HEK293 (cell line): Measurements from ENCODE around the gene KCTD12.
A peak's percentile ranks its signal among the peaks of the same experiment; 100 is the strongest.

Experiments used
- CTCF ChIA-PET: fragments of 350-600 bp; formaldehyde crosslinking; extraction: SDS; loops from one replicate; lab custom pipeline; 2021; ENCODE audit warnings: antibody characterized with exemption; lab: Yijun Ruan, JAX
- POLR2A ChIA-PET: fragments of 300-600 bp; formaldehyde crosslinking; extraction: SDS; loops from one replicate; lab custom pipeline; 2020; ENCODE audit warnings: antibody characterized with exemption, inconsistent platforms; lab: Yijun Ruan, JAX
- H3K27ac ChIP-seq: fragments of 200-500 bp; sonication (Bioruptor generic); 2 replicates; pipeline ENCODE4 v1.5.1; 2014; ENCODE audit warnings: low read depth, low read length, control low read depth, inconsistent platforms; ENCODE audit errors: extremely low read depth
- H3K36me3 ChIP-seq, 2 experiments: fragments of 200-500 bp in 1 of 2; sonication (Bioruptor generic) in 1 of 2; 1 replicate in 1 of 2; 2 replicates in 1 of 2; pipeline ENCODE4 v1.5.1; 2014 to 2017; ENCODE audit warnings: inconsistent platforms in 2 of 2, low read length in 2 of 2; ENCODE audit not compliant: control insufficient read depth in 2 of 2, insufficient read depth in 1 of 2
- H3K4me1 ChIP-seq: fragments of 200-500 bp; sonication (Bioruptor generic); 2 replicates; pipeline ENCODE4 v1.5.1; 2014; ENCODE audit warnings: mild to moderate bottlenecking, low read length, inconsistent platforms; ENCODE audit not compliant: control insufficient read depth, insufficient read depth
- H3K4me3 ChIP-seq: 2 replicates; pipeline ENCODE4 v1.5.1; 2011; ENCODE audit warnings: low read depth, mild to moderate bottlenecking, control low read depth, low read length, moderate library complexity
- H3K9me3 ChIP-seq: fragments of 200-500 bp; sonication (Bioruptor generic); 2 replicates; pipeline ENCODE4 v1.5.1; 2014; ENCODE audit warnings: low read depth, low read length, inconsistent platforms; ENCODE audit not compliant: control insufficient read depth, insufficient read depth
- BCL11B ChIP-seq: fragments of 450-650 bp; formaldehyde crosslinking; IDR thresholded peaks from 2 replicates; pipeline ENCODE4 v1.5.1; 2016; ENCODE audit warnings: low read depth, missing biosample characterization, missing genetic modification characterization
- EGR2 ChIP-seq: fragments of 450-650 bp; formaldehyde crosslinking; IDR thresholded peaks from 2 replicates; pipeline ENCODE4 v1.5.1; 2016; ENCODE audit warnings: low read depth, missing biosample characterization, missing genetic modification characterization
- GLIS1 ChIP-seq: fragments of 450-650 bp; formaldehyde crosslinking; IDR thresholded peaks from 2 replicates; pipeline ENCODE4 v1.5.1; 2016; ENCODE audit warnings: missing biosample characterization, missing genetic modification characterization
- GLIS2 ChIP-seq: fragments of 450-650 bp; formaldehyde crosslinking; IDR thresholded peaks from 2 replicates; pipeline ENCODE4 v1.5.1; 2016; ENCODE audit warnings: missing biosample characterization, missing genetic modification characterization
- PBX3 ChIP-seq: sonication (generic); formaldehyde crosslinking; IDR thresholded peaks from 2 replicates; pipeline ENCODE4 v1.8.1; 2022; ENCODE audit warnings: mild to moderate bottlenecking, moderate library complexity, missing genetic modification reagents
- REPIN1 ChIP-seq: fragments of 450-650 bp; formaldehyde crosslinking; IDR thresholded peaks from 2 replicates; pipeline ENCODE4 v1.5.1; 2017; ENCODE audit warnings: missing biosample characterization, missing genetic modification characterization, low read depth
- TCF7L2 ChIP-seq: IDR thresholded peaks from 2 replicates; pipeline ENCODE4 v1.6.1; 2011; ENCODE audit warnings: low read depth, mild to moderate bottlenecking, inconsistent platforms, low read length, moderate library complexity, borderline replicate concordance
- ZBTB17 ChIP-seq: fragments of 450-650 bp; formaldehyde crosslinking; IDR thresholded peaks from 2 replicates; pipeline ENCODE4 v1.5.1; 2016; ENCODE audit warnings: missing biosample characterization, missing genetic modification characterization
- ZBTB44 ChIP-seq: fragments of 450-650 bp; IDR thresholded peaks from 2 replicates; pipeline ENCODE4 v1.5.1; 2018; ENCODE audit warnings: missing biosample characterization, mild to moderate bottlenecking, missing genetic modification characterization
- ZFHX2 ChIP-seq: fragments of 450-650 bp; formaldehyde crosslinking; conservative IDR thresholded peaks from 2 replicates; pipeline ENCODE4 v1.5.1; 2016; ENCODE audit warnings: missing biosample characterization, missing genetic modification characterization
- ZNF121 ChIP-seq: fragments of 450-650 bp; formaldehyde crosslinking; IDR thresholded peaks from 2 replicates; pipeline ENCODE4 v1.5.1; 2016; ENCODE audit warnings: missing biosample characterization, missing genetic modification characterization
- ZNF146 ChIP-seq: fragments of 450-650 bp; formaldehyde crosslinking; IDR thresholded peaks from 2 replicates; pipeline ENCODE4 v1.5.1; 2016; ENCODE audit warnings: missing biosample characterization, missing genetic modification characterization
- ZNF174 ChIP-seq: fragments of 450-650 bp; formaldehyde crosslinking; IDR thresholded peaks from 2 replicates; pipeline ENCODE4 v1.5.0; 2017; ENCODE audit warnings: missing biosample characterization, mild to moderate bottlenecking, missing genetic modification characterization
- ZNF175 ChIP-seq: fragments of 450-650 bp; formaldehyde crosslinking; IDR thresholded peaks from 2 replicates; pipeline ENCODE4 v1.5.1; 2016; ENCODE audit warnings: missing biosample characterization, missing genetic modification characterization
- ZNF19 ChIP-seq: fragments of 450-650 bp; formaldehyde crosslinking; IDR thresholded peaks from 2 replicates; pipeline ENCODE4; 2016; ENCODE audit warnings: missing biosample characterization, missing genetic modification characterization, low read depth
- ZNF561 ChIP-seq: fragments of 450-650 bp; IDR thresholded peaks from 2 replicates; pipeline ENCODE4 v1.5.1; 2018; ENCODE audit warnings: missing biosample characterization, missing genetic modification characterization, borderline replicate concordance
- ZNF571 ChIP-seq: fragments of 450-650 bp; formaldehyde crosslinking; IDR thresholded peaks from 2 replicates; pipeline ENCODE4 v1.5.0; 2017; ENCODE audit warnings: missing biosample characterization, missing genetic modification characterization
- ZNF580 ChIP-seq: fragments of 450-650 bp; formaldehyde crosslinking; IDR thresholded peaks from 2 replicates; pipeline ENCODE4 v1.5.1; 2016; ENCODE audit warnings: missing biosample characterization, missing genetic modification characterization
- ZNF639 ChIP-seq: fragments of 450-650 bp; formaldehyde crosslinking; IDR thresholded peaks from 2 replicates; pipeline ENCODE4 v1.5.1; 2016; ENCODE audit warnings: missing biosample characterization, missing genetic modification characterization
- ZNF701 ChIP-seq: fragments of 450-650 bp; formaldehyde crosslinking; IDR thresholded peaks from 2 replicates; pipeline ENCODE4 v1.5.1; 2016; ENCODE audit warnings: missing biosample characterization, missing genetic modification characterization
- ZNF768 ChIP-seq: fragments of 450-650 bp; formaldehyde crosslinking; IDR thresholded peaks from 2 replicates; pipeline ENCODE4 v1.5.1; 2018; ENCODE audit warnings: missing biosample characterization, mild to moderate bottlenecking, missing genetic modification characterization
- ZSCAN30 ChIP-seq: fragments of 450-650 bp; IDR thresholded peaks from 2 replicates; pipeline ENCODE4 v1.5.1; 2018; ENCODE audit warnings: missing biosample characterization, mild to moderate bottlenecking, missing genetic modification characterization, moderate library complexity

The KCTD12 gene

GRCh38 chr13:76917095-76917494, 30.9 kb upstream of the KCTD12 start:
- Histone ChIP-seq H3K27ac (no peak overlapping the region), H3K9me3 (no peaks in the 10 kb centered on the region), H3K36me3 (no peaks in the 10 kb centered on the region), H3K4me3 (no peak overlapping the region), H3K4me1 (no peaks in the 10 kb centered on the region)
- ChIA-PET CTCF (interaction anchor here (0.7 kb wide), 1 partner anchor 353 kb away, joined by 3 read pairs; no protein-coding TSS in a partner anchor), POLR2A (no interaction called here)
- TF ChIP-seq ZNF561 (tag by site-specific recombination): no peak
- no peak for TF ChIP-seq GLIS1 (tag by site-specific recombination)

GRCh38 chr13:76913898-76914297, 27.7 kb upstream of the KCTD12 start:
- ChIA-PET POLR2A (no interaction called here), CTCF (no interaction called here)
- Histone ChIP-seq H3K4me3 (no peak overlapping the region), H3K27ac (no peak overlapping the region), H3K36me3 (no peaks in the 10 kb centered on the region), H3K4me1 (no peaks in the 10 kb centered on the region), H3K9me3 (no peaks in the 10 kb centered on the region)
- TF ChIP-seq ZNF19 (tag by site-specific recombination) (no peak), ZNF701 (tag by site-specific recombination) (no peak), ZNF580 (no peak), ZBTB44 (no peak), ZNF175 (tag by site-specific recombination) (no peak), ZNF639 (tag by site-specific recombination) (no peak), ZNF121 (tag by site-specific recombination) (no peak), ZNF146 (tag by site-specific recombination) (no peak), ZNF174 (tag by site-specific recombination) (no peak), ZFHX2 (no peak), ZNF571 (tag by site-specific recombination) (no peak)

GRCh38 chr13:76912476-76912875, 26.3 kb upstream of the KCTD12 start:
- H3K9me3 ChIP-seq: no peaks in the 10 kb centered on the region
- no peak overlapping the region for H3K4me3 ChIP-seq
- no peak for TF ChIP-seq ZNF768 (tag by site-specific recombination)
- TF ChIP-seq ZSCAN30: no peak
- no peak for TF ChIP-seq ZNF639 (tag by site-specific recombination)
- TF ChIP-seq BCL11B (tag by site-specific recombination): no peak
- no peak for TF ChIP-seq REPIN1 (tag by site-specific recombination)
- peak; percentile 86 for TF ChIP-seq EGR2 (tag by site-specific recombination)
- TF ChIP-seq ZNF121 (tag by site-specific recombination): no peak
- TF ChIP-seq PBX3: no peak
- no peak for TF ChIP-seq TCF7L2
- TF ChIP-seq ZFHX2: peak; percentile 60; the same call in 1 of the 2 replicates
- no peak for TF ChIP-seq GLIS2 (tag by site-specific recombination)
- no peak for TF ChIP-seq ZBTB17
- H3K27ac ChIP-seq: no peak overlapping the region
- H3K36me3 ChIP-seq: no peaks in the 10 kb centered on the region
- no peaks in the 10 kb centered on the region for H3K4me1 ChIP-seq
- ChIA-PET CTCF (interaction anchor here (0.5 to 0.6 kb wide), 2 partner anchors 90 to 522 kb away, joined by 3 read pairs; no protein-coding TSS in a partner anchor), POLR2A (no interaction called here)
